ENCODE measurements around the gene ACOT9.
"Not testable (repeated sequence)": the region's sequence is repeated elsewhere in the genome, so short reads cannot be mapped to it uniquely, and the experiment has no call there.

ACOT9 gene

GRCh38 chrX:23742697-23743622 lies at the start of gene ACOT9:
ACOT9 (minus strand) TSS chrX:23743276; CDS start chrX:23743144, 132 bp downstream.
- DNase-seq: peak; percentile 92

GRCh38 chrX:23790155-23790497 lies 47.0 kb upstream of the ACOT9 start:
- no peak for DNase-seq

- no peak for DNase-seq
Measured at GRCh38 chrX:23789386-23790154, 46.5 kb upstream of the ACOT9 start.

- no peak for DNase-seq
Measured at GRCh38 chrX:23788946-23789345, 45.9 kb upstream of the ACOT9 start.

- DNase-seq: no peak
Measured at GRCh38 chrX:23788521-23788920, 45.4 kb upstream of the ACOT9 start.

GRCh38 chrX:23787745-23788118 lies 44.7 kb upstream of the ACOT9 start:
- DNase-seq: no peak

GRCh38 chrX:23786268-23786815 lies 43.3 kb upstream of the ACOT9 start:
- no peak for DNase-seq

- no peak for DNase-seq
Measured at GRCh38 chrX:23785580-23785979, 42.5 kb upstream of the ACOT9 start.

- no peak for DNase-seq
Measured at GRCh38 chrX:23784470-23785331, 41.6 kb upstream of the ACOT9 start.

- no peak for DNase-seq
Measured at GRCh38 chrX:23783589-23784469, 40.8 kb upstream of the ACOT9 start.

- DNase-seq: peak; percentile 93
Measured at GRCh38 chrX:23782863-23783588, 40.0 kb upstream of the ACOT9 start, which contains the start of gene SAT1. SAT1 (plus strand) TSS chrX:23783173; CDS start chrX:23783352, 179 bp downstream.

- DNase-seq: no peak
Measured at GRCh38 chrX:23782455-23782854, 39.4 kb upstream of the ACOT9 start.

- DNase-seq: no peak
Measured at GRCh38 chrX:23779025-23779424, 35.9 kb upstream of the ACOT9 start.

- DNase-seq: no peak
Measured at GRCh38 chrX:23776363-23776762, 33.3 kb upstream of the ACOT9 start.

GRCh38 chrX:23773601-23774175 lies 30.6 kb upstream of the ACOT9 start:
- DNase-seq: no peak

- DNase-seq: not testable (repeated sequence)
Measured at GRCh38 chrX:23771086-23771485, 28.0 kb upstream of the ACOT9 start.

GRCh38 chrX:23770142-23770541 lies 27.1 kb upstream of the ACOT9 start:
- no peak for DNase-seq

GRCh38 chrX:23766650-23767551 lies 23.8 kb upstream of the ACOT9 start:
- DNase-seq: no peak

- DNase-seq: no peak
Measured at GRCh38 chrX:23765868-23766267, 22.8 kb upstream of the ACOT9 start.
